ENCODE results near the gene DUSP19.

The DUSP19 gene

DNA sequence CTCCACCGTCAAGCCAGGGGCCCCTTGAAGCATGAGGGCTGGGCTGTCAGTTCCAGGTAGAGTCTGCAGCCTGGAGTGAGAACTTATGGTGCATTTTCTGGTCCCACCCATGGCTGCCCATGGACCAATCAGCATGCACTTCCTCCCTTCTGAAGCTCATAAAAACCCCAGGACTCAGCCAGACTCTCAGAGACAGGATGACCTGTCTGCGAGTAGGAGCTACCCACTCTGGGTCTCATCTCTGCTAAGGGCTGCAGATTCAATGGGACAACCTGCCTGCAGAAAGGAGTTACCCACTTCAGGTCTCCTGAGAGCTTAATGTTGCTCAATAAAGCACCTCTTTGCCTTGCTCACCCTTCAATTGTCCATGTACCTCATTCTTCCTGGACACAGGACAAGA, 9.4 kb upstream of the DUSP19 start:
- no peak for DNase-seq

GRCh38 chr2:183070942-183071844, 7.4 kb upstream of the DUSP19 start:
- no peak for DNase-seq

DNA sequence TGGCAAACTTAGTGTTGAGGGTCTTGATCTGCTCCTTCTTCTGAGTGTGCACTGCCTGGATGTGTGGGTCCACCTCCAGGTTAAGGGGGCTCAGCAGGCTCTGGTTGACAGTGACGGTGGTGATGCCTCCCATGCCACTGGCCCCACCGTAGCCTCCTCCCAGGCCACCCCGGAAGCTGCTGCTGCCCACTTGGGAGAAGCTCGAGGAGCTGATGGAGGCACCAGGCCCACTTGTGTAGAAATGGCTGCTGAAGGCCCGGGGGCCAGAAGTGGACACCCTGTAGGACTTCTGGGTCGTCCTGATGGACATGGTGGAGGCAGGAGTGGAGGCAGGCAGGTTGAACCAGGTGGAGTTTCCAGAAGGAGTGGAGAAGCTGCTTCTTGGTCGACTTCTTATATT, 6.4 kb upstream of the DUSP19 start:
- DNase-seq, result no peak

DNA sequence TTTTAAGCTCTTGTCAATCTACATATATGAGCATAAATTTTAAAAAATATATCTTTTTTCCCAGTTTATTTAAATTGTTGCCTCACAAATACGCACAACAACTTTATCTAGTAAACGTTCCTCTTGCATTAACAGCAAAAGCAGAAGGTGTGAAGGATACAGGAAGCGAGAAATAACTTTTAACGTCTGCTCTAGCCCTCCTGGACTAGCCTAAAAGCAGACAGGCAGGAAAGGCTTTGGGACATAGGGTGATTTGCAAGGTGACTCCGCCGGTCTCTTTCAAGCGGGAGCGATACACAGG, 434 bp upstream of the DUSP19 start:
- no peak for DNase-seq

DNA sequence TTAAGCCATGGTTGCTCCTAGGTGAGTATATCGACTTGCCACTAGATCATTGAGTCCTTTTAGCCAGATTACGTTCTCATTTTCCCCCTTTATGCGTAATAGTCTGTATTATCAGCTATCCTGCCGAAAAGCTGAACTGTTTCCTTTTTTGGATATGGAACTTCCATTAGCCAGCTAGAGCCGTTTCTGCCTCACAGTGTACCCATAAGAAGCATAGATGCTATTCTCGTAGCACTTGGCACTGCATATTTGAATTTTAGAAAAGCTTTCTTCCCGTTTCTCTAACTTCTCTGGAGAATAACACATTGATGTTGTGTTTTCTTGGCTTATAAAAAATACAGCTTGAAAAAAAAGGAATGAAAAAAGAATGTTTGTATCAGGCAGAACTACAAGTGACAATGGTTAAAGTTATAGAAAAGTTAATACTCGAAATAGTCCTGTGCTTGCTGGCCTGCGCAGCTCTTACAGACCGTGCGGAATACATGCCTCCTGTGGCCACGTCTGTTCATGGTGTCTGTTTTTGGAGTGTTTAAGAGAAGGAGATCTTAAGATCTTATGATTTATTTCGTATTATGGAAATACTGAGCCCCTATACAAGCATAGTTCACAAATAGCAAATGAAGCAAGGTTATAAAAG, 710 bp downstream of the DUSP19 start:
- peak; percentile 48 for DNase-seq

- no peak for DNase-seq
These were observed 3.4 kb downstream of the DUSP19 start for GRCh38 chr2:183081911-183082310.

GRCh38 chr2:183088061-183088460, 9.5 kb downstream of the DUSP19 start:
- DNase-seq, result no peak

DNA sequence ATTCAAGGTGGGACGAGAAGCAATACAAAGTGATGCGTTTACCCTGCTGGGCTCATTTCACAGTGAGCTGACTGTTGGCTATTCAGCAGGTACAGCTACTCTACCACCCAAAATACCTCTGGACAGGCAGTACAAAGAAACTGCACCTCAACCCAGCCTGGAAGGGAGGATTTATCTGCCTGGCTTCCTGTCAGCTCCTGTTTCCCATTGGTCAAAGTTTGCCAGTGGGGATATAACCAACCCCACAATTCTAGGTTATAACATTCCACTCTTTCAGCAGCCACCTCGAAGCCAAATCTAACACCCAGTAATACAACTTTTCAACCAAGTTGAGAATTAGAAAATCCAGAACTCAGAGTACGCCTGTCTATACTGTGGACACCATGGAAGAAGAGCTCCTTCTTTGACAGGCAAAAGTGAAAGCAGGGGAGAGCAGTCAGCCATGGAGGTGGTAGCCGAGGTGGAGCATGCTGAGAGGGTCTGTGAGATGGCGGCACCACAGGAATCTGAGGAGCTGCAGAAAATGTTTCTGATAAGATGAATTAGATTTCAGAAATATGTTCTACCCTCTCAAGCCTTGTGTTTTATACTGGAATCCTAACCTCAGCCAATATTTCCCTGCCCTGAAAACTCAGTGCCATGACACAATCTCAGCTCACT, 10.8 kb downstream of the DUSP19 start:
- no peak for DNase-seq

- DNase-seq, result no peak
These were observed 12.9 kb downstream of the DUSP19 start for GRCh38 chr2:183091318-183091953.

DNA sequence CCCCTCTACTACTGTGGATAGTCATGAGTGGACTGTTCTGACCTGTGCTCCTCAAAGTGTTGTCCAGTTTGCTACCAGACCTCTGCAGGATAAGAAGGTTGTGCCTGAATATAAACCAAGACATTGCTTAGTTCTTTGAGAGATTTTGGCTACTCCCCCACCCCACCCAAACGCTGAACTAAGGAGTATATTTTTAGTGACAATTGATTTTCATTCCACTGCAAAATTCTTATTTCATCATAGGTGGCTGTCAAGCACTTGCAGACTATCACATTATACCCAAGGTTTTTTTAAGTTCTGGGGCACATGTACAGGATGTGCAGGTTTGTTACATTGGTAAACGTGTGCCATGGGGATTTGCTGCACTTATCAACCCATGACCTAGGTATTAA, 13.4 kb downstream of the DUSP19 start:
- no peak for DNase-seq

DNA sequence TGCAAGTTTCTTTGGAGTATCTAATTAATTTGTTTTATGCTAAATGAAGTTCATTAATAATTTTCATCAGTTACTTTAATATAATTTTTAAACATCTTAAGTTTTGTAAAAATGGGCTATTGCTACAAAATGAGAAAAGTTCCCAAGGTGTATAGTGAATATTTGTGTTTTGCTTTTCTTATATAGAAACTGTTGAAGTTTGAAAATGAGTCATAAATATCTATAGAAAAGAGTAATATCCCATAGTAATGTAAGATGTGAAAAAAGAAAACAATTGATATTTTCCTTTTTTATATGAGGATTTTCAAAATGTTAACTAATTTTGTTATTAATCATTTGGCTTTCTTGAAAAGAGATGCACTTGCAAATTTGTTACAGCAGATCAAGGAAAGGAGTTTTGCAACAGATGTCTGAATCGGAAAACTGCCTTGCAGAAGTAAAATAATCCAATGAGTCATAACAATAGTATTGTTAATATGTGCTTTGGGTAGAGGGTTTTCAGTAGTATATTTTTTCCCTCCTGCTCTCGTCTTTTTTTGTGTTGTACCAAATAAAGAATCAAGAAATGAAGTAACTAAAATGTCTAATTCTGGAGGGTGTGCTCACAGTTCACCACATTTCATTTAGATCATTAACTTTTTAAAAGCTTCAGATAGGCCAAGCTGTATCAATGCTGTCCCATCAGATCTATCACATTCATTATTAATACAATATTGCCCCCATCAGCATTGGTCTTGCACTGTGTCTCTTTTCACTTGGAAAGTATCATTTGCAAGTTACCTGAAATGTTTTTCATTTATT, 15.5 kb downstream of the DUSP19 start:
- no peak for DNase-seq

- DNase-seq, result no peak
These were observed 27.0 kb downstream of the DUSP19 start for GRCh38 chr2:183105402-183106134.

DNA sequence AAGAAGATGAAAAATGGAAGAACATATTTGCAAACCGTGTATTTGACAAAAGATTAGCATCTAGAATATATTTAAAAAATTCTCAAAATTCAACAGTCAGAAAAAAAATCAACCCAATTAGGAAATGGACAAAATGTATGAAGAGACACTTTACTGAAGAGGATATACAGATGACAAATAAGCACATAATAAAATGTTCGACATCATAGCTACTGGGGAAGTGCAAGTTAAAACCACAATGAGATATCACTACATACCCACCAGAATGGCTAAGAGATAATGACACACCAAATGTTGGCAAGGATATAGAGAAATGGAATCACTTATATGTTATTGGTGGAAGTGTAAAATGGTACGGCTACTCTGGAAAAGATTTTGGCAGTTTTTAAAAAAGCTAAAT, 34.0 kb downstream of the DUSP19 start:
- DNase-seq, result no peak

GRCh38 chr2:183113630-183114029, 35.1 kb downstream of the DUSP19 start:
- no peak for DNase-seq

GRCh38 chr2:183117226-183117625, 38.7 kb downstream of the DUSP19 start:
- DNase-seq, result no peak

DNA sequence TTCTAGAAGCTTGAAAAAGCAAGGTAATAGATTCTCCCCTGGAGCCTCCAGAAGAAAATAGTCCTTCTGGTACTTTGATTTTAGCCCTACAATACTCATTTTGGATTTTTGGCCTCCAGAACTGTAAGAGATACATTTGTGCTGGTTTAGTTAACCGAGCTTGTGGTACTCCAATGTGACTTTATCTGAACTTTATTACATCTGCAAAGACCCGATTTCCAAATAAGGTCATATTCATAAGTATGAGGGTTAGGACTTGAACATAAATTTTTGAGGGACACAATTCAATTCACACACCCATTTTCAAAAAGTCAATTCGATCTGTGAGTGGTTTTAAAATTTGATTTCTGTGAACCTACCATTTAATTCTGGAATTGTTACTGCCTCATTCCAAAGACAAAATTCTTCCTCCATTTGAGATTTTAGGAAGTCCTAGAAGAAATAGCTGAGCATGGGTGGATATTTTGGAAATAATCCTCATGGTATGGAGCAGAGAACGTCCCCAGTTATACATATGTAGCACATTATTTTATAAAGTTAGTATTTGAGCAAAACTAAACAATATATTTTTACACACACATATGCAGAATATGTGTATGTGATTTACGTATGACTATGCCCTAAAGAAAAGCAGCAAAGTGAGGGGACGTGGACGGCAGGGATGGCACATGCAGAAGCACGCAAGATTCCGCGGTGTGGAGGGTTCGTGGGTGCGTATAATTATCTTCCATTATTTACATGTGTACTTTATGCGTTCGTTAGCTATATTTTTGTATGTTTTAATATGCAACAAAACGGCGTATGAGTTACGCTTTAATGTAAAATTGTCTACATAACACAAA, 44.8 kb downstream of the DUSP19 start:
- DNase-seq, result no peak

- no peak for DNase-seq
These were observed 45.3 kb downstream of the DUSP19 start for GRCh38 chr2:183123959-183124221.

- peak; percentile 79 for DNase-seq
These were observed 45.8 kb downstream of the DUSP19 start, which contains the start of gene NUP35 for GRCh38 chr2:183124222-183124956. TSS of gene NUP35 (plus strand) at chr2:183124443. CDS start at chr2:183124458, 15 bp downstream.

DNA sequence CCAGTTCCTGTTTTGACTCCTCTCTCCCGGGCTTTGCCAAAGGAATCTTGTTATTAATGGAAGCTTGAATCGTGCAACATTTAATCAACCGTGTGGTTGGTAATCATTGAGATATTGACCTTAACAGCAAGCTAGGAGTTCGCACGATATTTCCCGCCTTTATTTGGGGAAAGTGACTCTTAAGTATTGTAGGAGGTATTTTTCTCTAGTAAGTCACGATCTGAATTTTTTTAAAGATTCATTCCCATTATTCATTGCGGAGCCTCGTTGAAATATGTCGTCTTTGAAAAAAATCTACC, 46.4 kb downstream of the DUSP19 start:
- DNase-seq, result no peak

DNA sequence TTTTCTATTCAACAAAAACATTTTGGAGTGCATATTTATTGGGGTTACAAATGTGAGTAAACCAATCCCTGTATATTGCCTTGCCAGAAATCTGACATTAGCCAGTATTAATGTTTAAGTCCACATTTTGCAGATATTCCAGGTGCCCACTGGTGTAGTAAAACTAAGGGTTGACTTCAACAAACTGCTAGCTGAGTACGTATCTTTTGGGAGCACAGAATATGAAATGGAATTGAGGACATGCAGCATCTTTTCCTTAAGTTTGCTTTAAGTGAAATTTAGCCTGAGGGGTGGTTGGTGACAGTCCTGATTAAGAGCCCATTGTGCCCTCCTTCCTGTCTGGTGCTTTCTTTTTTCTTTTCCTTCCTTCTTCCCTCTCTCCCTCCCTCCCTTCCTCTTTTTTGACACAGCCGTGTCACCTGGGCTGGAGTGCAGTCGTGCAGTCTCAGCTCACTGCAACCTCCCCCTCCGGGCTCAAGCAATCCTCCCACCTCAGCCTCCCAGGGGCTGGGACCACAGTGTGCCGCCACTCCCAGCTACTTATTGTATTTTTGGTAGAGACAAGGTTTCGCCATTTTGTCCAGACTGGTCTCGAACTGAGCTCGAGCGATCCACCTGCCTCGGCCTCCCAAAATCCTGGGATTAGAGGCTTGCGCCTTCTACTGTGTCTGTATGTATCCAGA, 47.3 kb downstream of the DUSP19 start:
- no peak for DNase-seq

Data from GF-D8 (cell line).